Measurements from ENCODE around the gene GRB2.
"Not testable (repeated sequence)": the region's sequence is repeated elsewhere in the genome, so short reads cannot be mapped to it uniquely, and the experiment has no call there.

GRB2 gene

GRCh38 chr17:75356260-75356937 lies 49.1 kb downstream of the GRB2 start:
- ATAC-seq (no peak), DNase-seq (ENCODE audit: low spot score in 2 of 2) (no peak)
- Mint-ChIP-seq H3K4me3 (no peak overlapping the region), H3K4me1 (peaks cover 48% of the 10 kb centered on the region), H3K9me3 (no peaks in the 10 kb centered on the region), H3K36me3 (peaks cover 11% of the 10 kb centered on the region), H3K27ac (peak overlapping the region; percentile 41)

DNA sequence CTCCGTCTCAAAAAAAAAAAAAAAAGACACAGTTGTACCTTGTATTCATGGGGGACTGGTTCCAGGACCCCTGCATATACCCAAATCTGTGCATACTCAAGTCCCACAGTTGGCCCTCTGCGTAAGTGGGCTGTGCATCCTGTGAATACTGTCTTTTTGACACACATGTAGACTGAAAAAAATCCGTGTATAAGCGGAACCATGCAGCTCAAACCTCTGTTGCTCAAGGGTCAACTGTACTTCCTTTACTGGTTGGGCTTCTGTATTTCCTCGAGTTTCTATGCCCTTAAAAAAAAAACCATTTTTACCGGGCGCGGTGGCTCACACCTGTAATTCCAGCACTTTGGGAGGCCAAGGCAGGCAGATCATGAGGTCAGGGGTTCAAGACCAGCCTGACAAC lies 52.3 kb downstream of the GRB2 start:
- Mint-ChIP-seq H3K4me3 (no peak overlapping the region), H3K27ac (no peak overlapping the region), H3K9me3 (no peaks in the 10 kb centered on the region)

GRCh38 chr17:75352079-75352569 lies 53.4 kb downstream of the GRB2 start:
- H3K4me3 Mint-ChIP-seq = no peak overlapping the region
- peaks cover 18% of the 10 kb centered on the region for H3K36me3 Mint-ChIP-seq
- H3K27ac Mint-ChIP-seq = peak overlapping the region; percentile 14
- peaks cover 59% of the 10 kb centered on the region for H3K4me1 Mint-ChIP-seq
- no peak for ATAC-seq
- no peaks in the 10 kb centered on the region for H3K9me3 Mint-ChIP-seq
- no peak for DNase-seq (ENCODE audit: low spot score in 2 of 2)

More for the DNA sequence above, 52.3 kb downstream of the GRB2 start:
- ATAC-seq (no peak), DNase-seq (ENCODE audit: low spot score in 2 of 2) (no peak)
- Mint-ChIP-seq H3K36me3 (peaks cover 18% of the 10 kb centered on the region), H3K4me1 (peaks cover 54% of the 10 kb centered on the region)

- H3K36me3 Mint-ChIP-seq = peaks cover 8% of the 10 kb centered on the region
- DNase-seq (ENCODE audit: low spot score in 2 of 2) = no peak
- no peak overlapping the region for H3K4me3 Mint-ChIP-seq
- peak overlapping the region; percentile 74 for H3K27ac Mint-ChIP-seq
- H3K9me3 Mint-ChIP-seq = no peaks in the 10 kb centered on the region
- ATAC-seq = no peak
- peaks cover 63% of the 10 kb centered on the region for H3K4me1 Mint-ChIP-seq
These were observed 54.8 kb downstream of the GRB2 start for GRCh38 chr17:75350706-75351105.

GRCh38 chr17:75350029-75350428 lies 55.4 kb downstream of the GRB2 start:
- peaks cover 7% of the 10 kb centered on the region for H3K36me3 Mint-ChIP-seq
- H3K9me3 Mint-ChIP-seq = no peaks in the 10 kb centered on the region
- no peak for DNase-seq (ENCODE audit: low spot score in 2 of 2)
- H3K27ac Mint-ChIP-seq = no peak overlapping the region
- no peak for ATAC-seq
- no peak overlapping the region for H3K4me3 Mint-ChIP-seq
- H3K4me1 Mint-ChIP-seq = peaks cover 64% of the 10 kb centered on the region

DNA sequence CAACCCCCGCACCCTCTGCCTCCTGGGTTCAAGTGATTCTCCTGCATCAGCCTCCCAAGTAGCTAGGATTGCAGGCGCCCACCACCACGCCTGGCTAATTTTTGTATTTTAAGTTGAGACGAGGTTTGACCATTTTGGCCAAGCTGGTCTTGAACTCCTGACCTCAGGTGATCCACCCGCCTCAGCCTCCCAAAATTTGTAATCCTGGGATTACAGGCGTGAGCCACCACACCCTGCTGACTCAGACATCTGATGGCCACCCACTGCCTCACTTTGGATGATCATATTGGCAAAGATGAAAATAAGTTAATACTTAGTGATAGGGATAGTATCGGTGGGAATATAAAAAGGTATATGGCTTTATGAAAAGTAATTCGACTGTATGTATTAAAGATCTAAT lies 55.9 kb downstream of the GRB2 start:
- H3K9me3 Mint-ChIP-seq = no peaks in the 10 kb centered on the region
- peaks cover 67% of the 10 kb centered on the region for H3K4me1 Mint-ChIP-seq
- no peak overlapping the region for H3K4me3 Mint-ChIP-seq
- H3K36me3 Mint-ChIP-seq = peaks cover 7% of the 10 kb centered on the region
- ATAC-seq = no peak
- H3K27ac Mint-ChIP-seq = no peak overlapping the region
- no peak for DNase-seq (ENCODE audit: low spot score in 2 of 2)

DNA sequence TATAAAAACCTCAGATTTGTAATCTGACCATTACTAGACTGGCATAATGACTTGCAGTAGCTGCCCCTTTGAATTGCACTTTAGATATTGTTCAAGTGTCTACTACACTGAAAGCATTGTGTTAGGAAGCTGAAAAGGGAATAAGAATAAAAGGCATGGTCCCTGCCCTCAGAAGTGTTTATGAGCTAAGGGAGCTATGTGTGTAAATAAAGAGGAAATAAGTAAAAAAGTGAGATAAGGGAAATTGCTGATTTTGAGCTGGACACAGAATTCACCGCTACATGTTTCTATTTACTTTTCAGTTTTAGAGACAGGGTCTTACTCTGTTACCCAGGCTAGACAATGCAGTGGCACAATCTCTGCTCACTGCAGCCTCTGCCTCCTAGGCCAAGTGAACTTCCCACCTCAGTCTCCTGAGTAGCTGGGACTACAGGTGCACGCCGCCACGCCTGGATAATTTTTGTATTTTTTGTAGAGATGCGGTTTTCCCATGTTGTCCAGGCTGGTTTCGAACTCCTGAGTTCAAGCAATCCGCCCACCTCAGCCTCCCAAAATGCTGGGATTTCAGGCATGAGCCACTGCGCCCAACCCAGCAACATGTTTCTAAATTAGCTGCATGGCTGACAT lies 57.0 kb downstream of the GRB2 start:
- peak overlapping the region; percentile 78 for H3K27ac Mint-ChIP-seq
- peak overlapping the region; percentile 41 for H3K4me3 Mint-ChIP-seq
- ATAC-seq = no peak

DNA sequence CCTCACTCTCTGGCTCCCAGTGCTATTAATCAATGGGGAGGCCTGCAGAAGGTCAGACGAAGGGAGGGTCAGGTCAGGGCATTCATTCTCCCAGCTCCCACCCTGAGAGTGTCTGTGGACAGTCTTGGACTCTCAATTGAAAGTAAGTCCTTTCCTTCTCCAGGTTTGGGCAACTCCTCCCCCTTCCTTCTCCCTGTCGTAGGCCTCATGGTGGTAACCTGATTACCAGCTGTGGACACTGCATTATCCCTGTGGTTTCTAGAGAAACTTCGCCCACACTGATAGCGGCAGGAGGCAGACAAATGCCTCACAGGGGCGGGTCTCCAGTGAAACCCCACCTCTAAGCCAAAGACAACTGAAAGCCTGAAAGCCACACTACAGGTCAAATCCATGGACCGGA lies 58.6 kb downstream of the GRB2 start:
- peaks cover 87% of the 10 kb centered on the region for H3K4me1 Mint-ChIP-seq
- peak overlapping the region; percentile 41 for H3K4me3 Mint-ChIP-seq
- ATAC-seq (peak; percentile 73), DNase-seq (ENCODE audit: low spot score in 2 of 2) (peak in 1 of 2 donors; percentile 54)
- H3K36me3 Mint-ChIP-seq = peaks cover 7% of the 10 kb centered on the region
- peak overlapping the region; percentile 78 for H3K27ac Mint-ChIP-seq
- no peaks in the 10 kb centered on the region for H3K9me3 Mint-ChIP-seq

More for the DNA sequence above, 57.0 kb downstream of the GRB2 start:
- no peak for DNase-seq (ENCODE audit: low spot score in 2 of 2)
- H3K36me3 Mint-ChIP-seq = peaks cover 7% of the 10 kb centered on the region
- H3K9me3 Mint-ChIP-seq = no peaks in the 10 kb centered on the region
- H3K4me1 Mint-ChIP-seq = peaks cover 78% of the 10 kb centered on the region

GRCh38 chr17:75346368-75346767 lies 59.1 kb downstream of the GRB2 start:
- H3K4me3 Mint-ChIP-seq = peak overlapping the region; percentile 41
- H3K4me1 Mint-ChIP-seq = peaks cover 89% of the 10 kb centered on the region
- H3K27ac Mint-ChIP-seq = peak overlapping the region; percentile 78

DNA sequence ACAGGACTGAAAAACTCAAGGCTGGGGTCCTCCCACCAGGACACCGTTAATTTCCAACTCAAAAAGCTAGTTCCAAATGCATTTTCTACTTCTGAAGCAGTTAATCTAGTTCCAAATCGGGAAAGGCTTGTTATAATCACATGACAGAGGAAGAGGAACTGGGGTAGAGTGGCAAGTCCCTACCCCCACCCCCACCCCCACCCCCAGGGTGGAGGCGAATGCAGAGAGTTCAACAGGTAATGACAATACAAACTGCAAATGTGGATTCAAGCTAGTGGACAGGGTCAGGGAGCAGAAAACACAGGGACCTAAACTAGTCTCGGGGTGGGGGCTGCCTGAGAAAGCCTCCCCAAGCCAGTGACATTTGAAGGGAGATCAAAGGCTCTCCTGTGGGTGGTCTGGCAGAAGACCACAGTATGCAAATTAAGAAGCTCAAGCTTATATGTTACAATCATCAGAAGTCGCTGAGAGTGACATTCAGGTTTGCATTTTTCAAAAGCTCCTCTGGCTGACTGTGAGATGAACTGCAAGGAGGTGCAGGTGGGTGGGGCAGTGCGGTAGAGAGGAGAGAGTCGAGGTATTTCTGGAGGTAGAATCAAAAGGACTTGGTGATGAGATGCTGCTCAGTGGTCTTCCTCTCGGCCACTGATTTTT lies 59.8 kb downstream of the GRB2 start:
- Mint-ChIP-seq H3K4me3 (peak overlapping the region; percentile 41), H3K36me3 (peaks cover 7% of the 10 kb centered on the region), H3K27ac (peak overlapping the region; percentile 26), H3K9me3 (no peaks in the 10 kb centered on the region), H3K4me1 (peaks cover 86% of the 10 kb centered on the region)
- DNase-seq (ENCODE audit: low spot score in 2 of 2) = no peak
- peak; percentile 64 for ATAC-seq

More at GRCh38 chr17:75346368-75346767, 59.1 kb downstream of the GRB2 start:
- DNase-seq (ENCODE audit: low spot score in 2 of 2); H3K36me3 Mint-ChIP-seq; ATAC-seq; H3K9me3 Mint-ChIP-seq: not testable (repeated sequence)

DNA sequence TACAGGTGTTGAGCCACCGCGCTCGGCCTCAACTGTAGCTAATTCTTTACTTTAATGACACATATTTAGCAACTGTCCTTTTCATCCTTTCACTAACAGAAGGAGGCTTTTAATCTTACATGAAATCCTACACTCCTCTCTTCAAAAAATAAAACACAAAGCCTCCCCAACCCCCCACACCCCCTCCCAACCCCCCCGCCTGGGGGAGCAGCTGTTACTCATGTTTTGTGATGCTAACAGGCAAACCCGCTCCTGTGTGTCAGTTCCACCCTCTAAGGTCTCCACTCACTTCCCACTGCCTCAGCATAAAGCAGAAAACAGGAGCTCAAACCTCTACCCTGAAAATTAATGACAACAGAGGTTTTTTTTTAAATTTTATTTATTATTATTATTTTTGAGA lies 60.8 kb downstream of the GRB2 start:
- H3K36me3 Mint-ChIP-seq = peaks cover 2% of the 10 kb centered on the region
- H3K27ac Mint-ChIP-seq = no peak overlapping the region
- H3K9me3 Mint-ChIP-seq = peaks cover 2% of the 10 kb centered on the region
- peaks cover 86% of the 10 kb centered on the region for H3K4me1 Mint-ChIP-seq
- ATAC-seq (no peak), DNase-seq (ENCODE audit: low spot score in 2 of 2) (no peak)
- H3K4me3 Mint-ChIP-seq = no peak overlapping the region

- peaks cover 5% of the 10 kb centered on the region for H3K36me3 Mint-ChIP-seq
- H3K27ac Mint-ChIP-seq = peak overlapping the region; percentile 77
- no peak overlapping the region for H3K4me3 Mint-ChIP-seq
- DNase-seq (ENCODE audit: low spot score in 2 of 2) (no peak), ATAC-seq (no peak)
- peaks cover 2% of the 10 kb centered on the region for H3K9me3 Mint-ChIP-seq
- H3K4me1 Mint-ChIP-seq = peaks cover 93% of the 10 kb centered on the region
These were observed 62.5 kb downstream of the GRB2 start for GRCh38 chr17:75342996-75343395.

DNA sequence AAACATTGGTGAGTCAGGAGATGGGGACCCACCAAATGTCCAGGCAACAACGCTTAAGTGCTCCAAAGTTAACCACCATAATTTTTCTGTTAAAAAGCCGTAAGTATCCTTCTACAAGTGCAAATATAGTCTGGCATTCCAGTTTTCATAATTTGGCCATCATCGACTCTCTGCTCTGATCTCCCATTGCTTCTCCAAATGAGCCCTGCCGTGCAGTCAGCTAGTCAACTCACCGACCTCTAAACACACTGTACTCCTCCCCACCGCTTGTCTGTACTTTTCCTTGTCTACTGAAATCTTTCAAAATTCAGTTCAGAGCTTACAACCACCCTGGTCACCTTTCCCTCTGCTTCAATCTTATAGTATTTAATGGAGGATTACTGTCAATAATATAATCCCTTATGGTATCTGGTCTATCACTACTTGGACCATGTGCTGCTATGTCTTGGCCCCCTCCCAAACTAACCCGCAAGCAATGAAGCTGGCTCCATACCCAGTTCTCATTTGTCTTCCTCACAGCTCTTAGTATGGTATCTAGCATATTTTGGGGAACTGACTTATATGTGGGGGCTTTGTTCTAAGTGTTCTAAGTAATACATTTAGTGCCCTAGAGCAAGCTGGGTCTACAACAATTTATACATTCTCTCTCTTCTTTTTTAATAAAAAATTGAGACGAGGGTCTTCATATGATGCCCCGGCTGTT lies 63.5 kb downstream of the GRB2 start:
- DNase-seq (ENCODE audit: low spot score in 2 of 2) (no peak), ATAC-seq (no peak)
- H3K9me3 Mint-ChIP-seq = peaks cover 2% of the 10 kb centered on the region
- H3K36me3 Mint-ChIP-seq = peaks cover 5% of the 10 kb centered on the region
- H3K4me1 Mint-ChIP-seq = peaks cover 87% of the 10 kb centered on the region
- H3K27ac Mint-ChIP-seq = peak overlapping the region; percentile 52
- no peak overlapping the region for H3K4me3 Mint-ChIP-seq

DNA sequence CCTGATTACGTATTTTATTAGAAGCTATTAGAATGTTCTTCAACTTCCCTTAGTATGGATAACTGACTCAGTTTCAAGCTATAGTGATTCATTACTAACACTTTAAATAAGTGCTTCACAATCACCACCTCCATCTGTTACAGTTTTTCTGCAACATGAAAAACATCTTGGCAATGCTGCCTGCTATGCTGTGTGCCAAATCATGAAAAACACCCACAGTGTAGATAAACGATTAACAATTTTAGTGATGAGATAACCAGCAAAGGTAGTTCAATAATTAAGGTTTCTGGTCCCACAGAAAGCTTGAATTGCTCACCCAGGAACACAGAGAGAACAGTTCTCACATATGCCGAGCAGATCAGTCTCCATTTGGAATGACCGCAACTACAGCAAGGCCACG lies 64.8 kb downstream of the GRB2 start:
- H3K36me3 Mint-ChIP-seq = peaks cover 5% of the 10 kb centered on the region
- no peak for DNase-seq (ENCODE audit: low spot score in 2 of 2)
- H3K27ac Mint-ChIP-seq = no peak overlapping the region
- peaks cover 77% of the 10 kb centered on the region for H3K4me1 Mint-ChIP-seq
- no peak overlapping the region for H3K4me3 Mint-ChIP-seq
- ATAC-seq = no peak
- H3K9me3 Mint-ChIP-seq = peaks cover 2% of the 10 kb centered on the region

DNA sequence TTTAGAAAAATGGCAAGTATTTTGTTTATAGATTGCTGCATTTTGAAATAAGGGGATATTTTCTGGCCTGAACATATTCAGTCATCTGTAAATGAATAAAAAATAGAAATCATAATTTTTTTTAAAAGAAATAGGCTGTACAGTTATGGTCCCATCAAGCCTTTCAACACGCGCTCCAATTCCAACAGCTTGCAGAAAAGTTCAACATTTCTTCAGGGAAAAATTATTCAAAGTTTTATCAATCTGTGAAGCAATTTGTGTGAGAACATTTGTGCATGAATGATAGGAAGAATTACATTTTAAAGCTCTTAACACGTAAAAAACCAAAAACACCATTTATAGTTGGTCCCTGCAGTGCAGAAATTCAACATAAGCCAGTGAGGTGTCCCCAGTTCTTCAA lies 65.5 kb downstream of the GRB2 start:
- DNase-seq (ENCODE audit: low spot score in 2 of 2) (no peak), ATAC-seq (no peak)
- Mint-ChIP-seq H3K9me3 (peaks cover 2% of the 10 kb centered on the region), H3K4me3 (peak overlapping the region; percentile 70), H3K36me3 (peaks cover 5% of the 10 kb centered on the region), H3K27ac (peak overlapping the region; percentile 84), H3K4me1 (peaks cover 74% of the 10 kb centered on the region)

All from stimulated activated effector memory CD8-positive, alpha-beta T cell treated with anti-CD3 and anti-CD28 coated beads, Interleukin-12 subunit alpha, Interleukin-12 subunit beta, amount 100 ng/mL, for 72 hours (primary cell).